Peyer's patch (tissue), 4 donors: ENCODE measurements around the gene KIAA1671.

ENCODE experiments used
- POLR2A ChIP-seq, 2 donors: fragments of 450-650 bp; IDR thresholded peaks; one replicate each; pipeline ENCODE4 v1.5.1; 2017; ENCODE audit warnings: antibody characterized with exemption in 2 of 2, mild to moderate bottlenecking in 2 of 2, moderate library complexity in 2 of 2
- TF ChIP-seq, protein P1 (sequence below), 6 experiments: fragments of 450-650 bp in 4 of 6; fragments of 200-600 bp in 2 of 6; sonication (generic) in 1 of 6; IDR thresholded peaks; one replicate each; pipeline ENCODE4 v1.5.1; 2017 to 2019; ENCODE audit warnings: antibody characterized with exemption in 6 of 6, mild to moderate bottlenecking in 3 of 6, moderate library complexity in 1 of 6

DNA sequence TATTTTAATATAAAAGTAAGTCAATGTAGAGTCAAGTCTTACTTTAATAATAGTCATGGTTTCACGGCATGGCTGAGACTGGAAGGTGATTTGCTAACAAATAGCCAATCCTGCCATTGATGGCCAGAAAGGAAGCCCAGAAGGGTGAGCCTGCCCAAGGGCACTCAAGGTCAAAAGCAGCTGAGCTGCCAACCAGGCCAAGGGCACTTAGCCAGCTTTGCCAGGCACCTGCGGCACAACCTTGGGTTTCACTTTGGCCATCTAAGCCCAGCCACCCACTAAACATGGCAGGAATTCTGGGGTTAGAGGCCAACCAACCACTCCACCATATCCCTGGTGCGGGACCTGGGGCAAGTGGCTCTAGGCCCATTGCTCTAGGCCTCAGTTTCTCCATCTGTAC, 10.2 kb upstream of the KIAA1671 start:
- TF ChIP-seq, protein P1, sequence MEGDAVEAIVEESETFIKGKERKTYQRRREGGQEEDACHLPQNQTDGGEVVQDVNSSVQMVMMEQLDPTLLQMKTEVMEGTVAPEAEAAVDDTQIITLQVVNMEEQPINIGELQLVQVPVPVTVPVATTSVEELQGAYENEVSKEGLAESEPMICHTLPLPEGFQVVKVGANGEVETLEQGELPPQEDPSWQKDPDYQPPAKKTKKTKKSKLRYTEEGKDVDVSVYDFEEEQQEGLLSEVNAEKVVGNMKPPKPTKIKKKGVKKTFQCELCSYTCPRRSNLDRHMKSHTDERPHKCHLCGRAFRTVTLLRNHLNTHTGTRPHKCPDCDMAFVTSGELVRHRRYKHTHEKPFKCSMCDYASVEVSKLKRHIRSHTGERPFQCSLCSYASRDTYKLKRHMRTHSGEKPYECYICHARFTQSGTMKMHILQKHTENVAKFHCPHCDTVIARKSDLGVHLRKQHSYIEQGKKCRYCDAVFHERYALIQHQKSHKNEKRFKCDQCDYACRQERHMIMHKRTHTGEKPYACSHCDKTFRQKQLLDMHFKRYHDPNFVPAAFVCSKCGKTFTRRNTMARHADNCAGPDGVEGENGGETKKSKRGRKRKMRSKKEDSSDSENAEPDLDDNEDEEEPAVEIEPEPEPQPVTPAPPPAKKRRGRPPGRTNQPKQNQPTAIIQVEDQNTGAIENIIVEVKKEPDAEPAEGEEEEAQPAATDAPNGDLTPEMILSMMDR (IDR thresholded peaks at IDR 0.05) = no peak
- no peak for TF ChIP-seq POLR2A (IDR thresholded peaks at IDR 0.05)
